GM21786 (cell line): ENCODE data around the gene ITGA5.

Source experiments
- ATAC-seq: cut with Tn5 transposase; IDR thresholded peaks from one replicate; pipeline ENCODE4 v1.9.1; 2021; ENCODE audit not compliant: unreplicated experiment

Gene ITGA5

DNA sequence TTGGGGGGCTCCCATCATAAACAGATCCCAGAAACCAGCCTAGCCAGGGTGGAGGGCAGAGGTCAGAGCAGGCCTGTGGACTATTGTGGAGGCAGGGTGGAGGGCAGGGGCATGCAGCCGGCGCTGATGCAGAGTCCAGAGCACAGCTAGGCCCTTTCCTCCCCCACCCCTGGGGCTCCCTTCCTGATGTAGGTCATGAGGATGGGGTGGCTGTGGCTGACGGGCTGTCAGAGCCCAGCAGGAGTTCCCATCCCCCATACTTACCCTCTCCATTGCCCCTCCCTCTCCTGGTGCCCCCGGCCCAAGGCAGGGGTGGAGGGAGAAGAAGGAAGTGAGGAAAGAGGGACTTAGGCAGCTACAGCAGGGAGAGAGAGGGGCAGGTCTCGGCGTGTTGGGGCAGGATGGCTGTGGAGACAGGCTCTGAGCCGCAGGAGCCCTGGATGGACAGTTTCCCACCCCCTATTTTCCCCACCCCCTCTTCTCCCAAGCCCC lies 28.8 kb downstream of the ITGA5 start:
- ATAC-seq = no peak

DNA sequence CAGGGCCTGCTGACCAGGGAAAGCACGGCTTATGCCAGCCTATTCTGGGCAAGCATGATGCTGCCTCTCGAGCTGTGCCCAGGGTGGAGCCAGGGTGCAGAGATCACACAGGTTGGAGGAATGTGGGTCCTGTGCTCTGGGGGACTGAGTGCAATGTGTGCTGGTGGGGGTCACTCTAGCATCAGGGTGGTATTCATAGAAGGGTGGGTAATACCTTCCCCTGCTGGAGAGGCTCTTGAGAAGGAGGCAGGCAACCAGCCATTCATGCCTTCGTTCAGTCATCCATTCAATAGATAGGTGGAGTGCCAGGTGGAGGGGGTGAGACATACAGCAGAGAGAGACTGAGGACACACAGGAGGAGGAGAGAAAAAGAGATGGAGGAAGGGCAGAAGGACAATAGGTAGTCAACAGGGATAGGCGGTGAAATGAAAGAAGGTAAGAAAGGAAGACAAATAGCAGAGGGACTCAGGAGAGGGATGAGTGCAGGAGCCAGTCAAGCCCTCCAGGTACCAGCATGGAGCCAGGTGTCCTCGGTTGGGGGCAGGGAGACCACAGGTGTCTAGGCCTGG lies 29.4 kb downstream of the ITGA5 start:
- ATAC-seq = no peak

DNA sequence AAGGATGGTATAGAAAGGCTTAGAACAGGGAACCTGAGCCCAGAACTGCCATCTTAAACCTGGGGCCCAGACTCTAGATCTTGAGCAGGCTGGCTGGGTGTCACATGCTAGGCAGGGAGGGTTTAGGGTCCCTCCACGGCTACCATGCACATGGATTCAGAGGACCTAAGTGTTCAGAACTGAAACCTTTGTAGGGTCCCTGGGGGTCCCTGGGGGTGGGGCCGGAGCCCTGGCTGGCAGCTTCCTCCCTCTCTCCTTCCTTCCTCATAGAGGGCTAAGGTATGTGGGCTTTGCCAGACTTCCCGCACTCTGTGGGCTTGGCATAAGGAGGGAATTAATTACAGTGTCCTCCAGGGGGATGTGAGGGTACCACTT lies 29.9 kb downstream of the ITGA5 start:
- ATAC-seq = no peak

DNA sequence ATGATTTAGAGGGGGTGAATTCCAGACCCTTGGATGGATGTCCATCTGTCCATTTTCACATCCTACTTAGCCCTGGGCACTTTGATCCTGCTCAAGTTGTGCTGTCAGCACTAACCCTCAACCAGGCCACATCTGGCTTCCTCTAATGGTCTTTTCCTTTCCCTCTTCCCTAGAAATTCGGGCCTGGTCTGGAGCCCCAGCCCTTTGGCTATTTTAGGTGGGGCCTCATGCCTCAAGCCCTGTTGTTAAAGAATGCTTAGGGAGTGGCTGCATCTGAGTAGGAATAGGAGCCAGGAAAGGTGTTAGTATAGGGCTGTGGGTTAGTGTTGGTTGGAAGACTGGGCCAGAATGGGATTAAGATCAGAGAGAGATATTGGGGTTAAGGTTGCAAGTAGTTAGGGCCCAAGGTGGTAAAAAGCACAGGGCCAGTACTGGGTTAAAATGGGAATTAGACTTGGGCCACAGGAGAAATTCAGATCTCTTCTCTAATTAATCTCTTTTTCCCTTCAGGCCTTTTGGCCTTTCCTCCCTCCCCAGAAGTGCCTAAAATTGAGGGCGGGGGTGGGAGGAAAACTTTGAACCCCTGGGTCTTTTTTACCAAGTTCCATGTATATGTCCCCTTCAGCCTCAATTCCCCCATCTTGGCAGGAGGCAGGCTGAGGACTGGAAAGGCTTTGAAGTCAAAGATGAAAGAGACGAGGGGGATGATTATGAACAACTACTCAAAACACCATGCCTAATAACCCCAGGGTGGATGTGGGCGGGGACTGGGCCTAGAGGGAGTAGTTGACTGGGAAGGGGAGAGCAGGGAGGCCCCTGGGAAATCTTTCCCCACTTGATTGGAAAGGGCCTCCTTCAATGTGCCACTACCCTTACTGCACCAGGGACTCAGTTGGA lies 30.6 kb downstream of the ITGA5 start:
- no peak for ATAC-seq

DNA sequence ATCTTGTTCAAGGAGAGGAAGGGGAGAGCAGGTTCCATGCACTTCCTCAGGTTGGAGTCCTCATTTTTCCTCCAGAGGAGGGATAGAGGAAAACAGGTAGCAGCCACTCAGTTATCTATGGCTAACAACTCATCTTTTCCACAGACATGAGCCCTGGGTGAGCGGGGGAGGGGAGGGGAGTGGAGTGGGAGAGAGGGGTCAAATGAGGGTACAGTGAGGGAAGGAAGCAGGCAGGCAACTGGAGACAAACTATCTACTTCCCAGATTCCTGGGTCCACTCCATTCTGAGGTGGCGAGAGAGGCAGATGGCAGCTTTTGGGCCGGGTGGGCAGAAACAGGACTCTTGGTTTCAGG lies 32.0 kb downstream of the ITGA5 start:
- ATAC-seq = no peak

DNA sequence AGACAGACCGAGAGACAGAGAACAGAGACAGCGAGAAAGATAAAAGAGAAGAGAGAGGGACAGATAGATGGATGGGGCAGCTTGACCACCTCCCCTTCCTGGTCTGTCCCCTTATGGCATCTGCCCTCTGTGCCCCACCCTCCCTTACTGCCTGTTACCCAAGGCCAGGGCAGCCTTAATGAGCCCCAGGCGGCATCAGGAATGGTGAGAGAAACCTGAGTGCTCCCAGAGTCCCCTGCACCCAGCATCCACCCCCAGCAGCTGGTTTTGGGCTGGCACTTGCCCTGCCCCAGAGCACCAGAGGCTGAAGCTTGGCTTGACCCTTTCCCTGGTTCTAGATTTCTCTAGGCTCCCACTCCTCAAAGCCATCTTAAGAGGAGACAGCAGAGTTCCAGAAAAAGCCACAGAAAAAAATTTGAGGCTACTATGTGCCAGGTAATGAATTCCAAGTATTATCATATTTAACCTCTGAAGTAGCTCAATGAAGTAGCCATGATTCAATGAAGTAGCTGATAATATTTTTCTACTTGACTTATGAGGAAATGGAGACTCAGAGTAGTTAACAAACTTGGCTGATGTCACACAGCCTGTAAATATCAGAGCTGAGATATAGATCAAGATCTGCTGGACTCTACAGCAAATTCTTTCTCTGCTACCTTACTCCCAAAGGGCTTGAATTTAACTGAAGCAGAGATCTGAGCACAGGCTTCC lies 32.5 kb downstream of the ITGA5 start:
- ATAC-seq = no peak

DNA sequence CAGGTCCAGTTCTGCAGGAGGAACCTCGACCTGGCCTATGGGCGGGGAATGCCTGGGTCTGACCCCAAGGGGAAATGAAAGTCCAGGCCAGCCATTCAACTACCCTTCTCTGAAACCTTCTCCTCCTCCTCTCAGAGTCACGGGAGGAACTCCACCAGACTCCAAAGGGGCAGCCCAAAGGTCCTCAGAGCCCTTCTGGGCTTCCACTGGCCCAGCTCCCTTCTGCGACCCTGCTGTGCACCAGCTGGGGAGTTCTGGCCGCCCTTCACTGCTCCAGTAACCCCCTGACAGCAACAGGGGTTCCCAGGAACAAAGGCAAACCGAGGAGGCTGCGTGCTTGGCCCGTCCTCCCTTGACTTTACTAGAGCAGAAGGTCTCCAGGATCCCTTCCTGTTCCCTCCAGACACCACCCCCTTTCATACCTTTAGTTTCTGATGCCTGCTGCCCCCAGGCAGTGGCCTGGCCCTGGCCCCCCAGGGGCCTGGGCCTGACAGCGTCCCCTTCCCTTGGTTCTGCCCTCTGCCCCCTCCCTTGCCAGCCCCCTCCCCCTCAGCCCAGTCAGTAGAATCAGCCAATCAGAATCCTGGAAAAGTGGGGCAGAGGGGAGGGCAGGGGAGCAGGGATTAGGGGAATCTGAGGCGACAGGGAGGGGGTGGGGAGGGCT lies 33.7 kb downstream of the ITGA5 start:
- ATAC-seq = peak; percentile 59

DNA sequence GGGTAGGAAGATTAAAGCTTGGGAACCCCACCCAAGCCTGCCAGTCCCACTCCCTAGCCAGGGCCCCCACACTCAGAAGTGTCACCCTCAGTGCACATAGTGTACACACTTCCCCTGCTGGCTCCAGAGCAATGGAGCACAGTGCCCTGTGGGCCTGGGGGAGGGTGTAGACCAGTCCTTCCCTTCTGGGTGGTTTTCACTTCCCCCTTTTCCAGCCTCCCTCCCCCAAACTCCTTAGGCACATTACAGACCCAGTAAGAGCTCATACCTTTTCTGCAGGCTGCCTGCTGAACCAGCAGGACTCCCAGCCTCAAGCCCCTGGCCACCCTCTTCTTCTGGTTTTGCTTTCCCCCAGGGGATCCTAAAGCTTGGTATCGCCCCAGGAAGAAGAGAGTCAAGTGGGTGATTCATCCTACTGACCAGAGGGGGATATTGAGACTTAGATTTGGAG lies 34.5 kb downstream of the ITGA5 start, which contains the start of gene ZNF385A:
Gene ZNF385A (minus strand): TSS at position 143 of the 451 bp plus-strand sequence. CDS start 219 bp downstream, outside the sequence.
- peak; percentile 36 for ATAC-seq

DNA sequence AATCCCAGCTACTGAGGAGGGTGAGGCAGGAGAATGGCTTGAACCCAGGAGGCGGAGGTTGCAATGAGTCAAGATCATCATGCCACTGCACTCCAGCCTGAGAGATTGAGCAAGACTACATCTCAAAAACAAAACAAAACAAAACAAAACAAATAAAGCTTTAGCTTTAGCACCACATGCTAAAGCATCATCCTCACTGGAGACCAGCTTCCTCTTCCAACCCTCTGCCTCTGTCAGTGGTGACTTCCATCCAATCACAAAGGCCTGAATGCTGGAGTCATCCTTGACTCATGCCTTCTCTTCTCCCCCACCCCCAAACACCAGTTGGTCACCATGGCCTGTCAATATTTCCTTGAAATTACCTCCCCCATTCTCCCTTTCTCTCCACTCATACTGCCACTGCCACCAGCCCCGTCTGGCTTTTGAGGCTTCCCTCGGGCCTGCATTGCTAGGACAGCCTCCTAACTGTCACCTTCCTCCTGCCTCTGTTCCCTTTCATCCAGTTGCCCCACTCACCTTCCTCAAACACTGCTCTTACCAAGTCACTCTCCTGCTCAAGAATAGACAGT lies 35.9 kb downstream of the ITGA5 start:
- no peak for ATAC-seq

DNA sequence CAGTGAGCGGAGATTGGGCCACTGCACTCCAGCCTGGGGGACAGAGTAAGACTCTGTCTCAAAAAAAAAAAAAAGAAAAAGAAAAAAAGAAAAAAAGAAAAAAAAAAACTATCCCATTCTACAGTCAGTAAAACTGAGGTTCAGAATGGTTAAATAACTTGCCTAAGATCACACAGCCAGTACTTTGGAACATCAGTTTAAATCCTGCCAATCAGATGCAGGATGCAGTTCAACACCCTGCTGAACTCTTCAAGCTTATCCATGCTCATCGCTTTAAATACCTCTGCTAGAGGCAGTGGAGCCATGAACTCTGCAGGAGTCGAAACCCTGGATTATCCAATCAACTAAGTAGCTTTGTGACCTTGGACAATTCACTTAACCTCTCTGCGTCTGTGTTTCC lies 37.9 kb downstream of the ITGA5 start:
- no peak for ATAC-seq

DNA sequence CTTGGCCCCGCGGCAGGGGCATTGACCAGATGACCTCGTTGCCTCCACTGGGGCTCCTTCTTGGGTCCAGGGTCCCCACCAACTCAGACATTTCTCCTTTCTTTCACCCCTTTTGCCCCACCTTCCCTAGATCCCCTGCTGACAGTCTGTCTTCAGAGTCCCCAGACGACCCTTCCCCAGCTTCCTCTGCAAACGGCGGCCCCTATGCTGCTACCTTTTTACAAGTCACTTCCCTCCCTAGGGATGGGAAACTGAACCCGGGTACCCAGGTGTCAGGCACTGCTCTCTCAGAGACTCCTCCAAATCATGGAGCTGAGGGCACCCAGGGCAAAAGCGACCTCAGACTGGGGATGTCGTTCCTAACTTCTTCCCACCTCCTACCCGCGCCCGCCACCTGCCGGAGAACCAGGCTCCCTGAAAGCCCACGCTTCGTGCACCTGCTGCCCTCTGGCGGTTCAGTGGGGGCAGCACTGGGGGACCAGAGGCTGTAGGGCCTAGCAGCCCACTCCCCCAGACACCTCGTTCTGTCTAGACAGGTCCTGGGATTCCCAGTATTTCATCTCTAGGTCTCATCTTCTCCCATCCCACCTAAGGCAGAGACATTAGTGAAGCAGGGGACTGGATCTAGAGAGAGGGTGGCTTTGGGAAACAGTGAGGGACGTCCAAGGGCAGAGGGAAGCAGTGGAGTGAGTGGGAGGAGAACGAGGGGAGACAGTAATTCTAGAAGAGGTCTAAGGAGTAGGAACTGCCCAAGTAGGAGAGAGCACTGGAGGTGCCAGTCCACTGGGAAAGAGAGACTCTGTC lies 39.5 kb downstream of the ITGA5 start:
- ATAC-seq = peak; percentile 69

DNA sequence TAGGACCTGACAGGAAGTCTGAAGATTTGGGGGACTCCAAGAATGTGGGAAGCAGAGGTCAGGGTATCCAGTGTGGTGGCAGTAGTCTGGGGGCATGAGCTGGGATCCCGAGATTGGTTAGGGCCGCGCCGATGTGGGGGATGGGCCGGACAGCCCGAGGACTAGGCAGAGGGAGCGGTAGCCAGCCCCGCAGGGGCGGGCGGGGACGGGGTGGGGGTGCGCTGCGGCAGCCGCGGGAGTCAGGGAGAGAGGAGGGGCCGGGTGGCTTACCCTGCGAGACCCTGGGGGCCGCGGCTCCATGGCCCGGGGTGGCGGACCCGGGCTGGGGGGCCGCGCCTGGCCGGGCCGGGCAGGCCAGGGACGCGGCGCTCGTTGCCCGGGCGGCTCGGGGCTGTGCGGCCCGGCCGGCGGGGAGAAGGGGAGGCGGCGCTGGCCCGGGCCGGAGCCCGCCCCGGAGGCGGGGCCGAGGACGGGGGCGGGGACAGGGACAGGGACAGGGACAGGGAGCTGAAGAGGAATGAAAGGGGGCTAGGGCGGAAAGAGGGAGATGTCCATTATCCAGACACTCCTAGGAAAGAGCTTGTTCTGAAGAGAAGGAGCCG lies 40.2 kb downstream of the ITGA5 start:
- no peak for ATAC-seq

DNA sequence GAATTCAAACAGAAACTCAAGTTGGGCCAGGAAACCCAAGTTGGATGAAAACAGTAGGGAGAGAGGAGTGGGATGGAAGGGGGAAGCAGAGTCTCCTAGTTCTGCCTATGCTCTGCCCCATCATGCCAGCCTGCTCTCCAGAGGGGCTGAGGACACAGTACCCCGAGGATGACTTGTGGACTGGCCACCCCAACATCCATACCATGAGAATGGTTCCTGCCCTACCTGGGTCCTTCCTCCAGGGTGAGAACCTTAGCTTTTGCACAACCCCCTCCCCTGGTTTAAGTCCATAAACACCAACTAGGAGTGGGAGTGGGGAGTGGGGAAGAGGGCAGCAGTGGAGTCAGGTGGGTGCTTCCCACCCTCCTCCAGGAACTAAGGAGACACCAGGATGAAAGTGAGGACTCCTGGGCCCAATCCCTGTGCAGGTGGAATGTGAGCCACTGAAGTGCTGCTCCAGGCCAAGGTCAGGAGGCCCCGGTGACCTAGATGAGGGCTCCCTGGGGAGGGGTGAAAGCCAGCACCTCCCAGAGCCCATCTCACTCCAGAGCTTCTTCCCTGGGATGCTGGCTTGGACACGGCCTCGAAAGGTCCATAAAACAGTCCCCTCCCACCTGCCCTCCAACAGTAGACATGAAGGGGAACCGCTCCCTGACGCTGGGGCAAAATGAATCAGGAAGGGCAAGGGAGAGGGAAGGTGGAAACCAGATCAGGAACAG lies 41.1 kb downstream of the ITGA5 start:
- ATAC-seq = no peak

DNA sequence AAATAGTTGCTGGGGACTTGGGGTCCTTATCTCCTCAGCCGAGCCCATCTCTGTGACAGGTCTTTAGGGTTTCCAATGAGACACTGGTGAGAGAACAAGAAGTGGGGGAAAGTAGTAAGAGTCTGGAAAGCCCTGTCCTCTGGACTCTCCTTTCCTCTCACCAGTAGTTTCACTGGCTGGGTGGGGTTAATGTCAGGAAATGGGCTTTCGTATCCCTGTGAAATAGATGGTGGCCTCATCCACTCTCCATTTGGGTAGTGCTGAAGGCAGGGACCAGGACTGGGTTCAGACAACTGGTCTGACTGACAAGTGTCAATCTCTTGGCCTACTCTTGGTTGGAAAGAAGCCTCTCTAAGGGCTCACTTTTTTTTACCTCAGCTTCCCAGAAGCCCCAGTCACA lies 42.1 kb downstream of the ITGA5 start:
- ATAC-seq = no peak

DNA sequence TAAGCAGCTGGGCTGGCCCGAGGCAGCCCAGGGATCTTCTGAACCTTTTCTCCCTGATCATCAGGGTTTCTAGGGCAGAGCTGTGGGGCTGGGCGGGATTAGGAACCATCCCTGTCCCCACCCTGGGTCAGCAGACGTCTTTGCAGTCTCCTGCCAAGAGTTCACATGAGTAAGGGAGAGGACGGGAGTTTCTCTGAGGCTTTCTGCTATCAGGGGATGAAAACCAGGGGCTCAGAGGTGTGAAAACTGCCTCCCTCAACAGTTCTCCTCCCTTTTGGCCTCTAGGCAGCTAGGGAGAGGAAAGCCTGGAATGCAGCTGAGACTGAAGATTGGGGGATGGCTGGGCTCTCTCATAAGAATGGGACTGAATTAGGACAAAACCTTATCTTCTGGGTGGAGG lies 42.5 kb downstream of the ITGA5 start:
- no peak for ATAC-seq

DNA sequence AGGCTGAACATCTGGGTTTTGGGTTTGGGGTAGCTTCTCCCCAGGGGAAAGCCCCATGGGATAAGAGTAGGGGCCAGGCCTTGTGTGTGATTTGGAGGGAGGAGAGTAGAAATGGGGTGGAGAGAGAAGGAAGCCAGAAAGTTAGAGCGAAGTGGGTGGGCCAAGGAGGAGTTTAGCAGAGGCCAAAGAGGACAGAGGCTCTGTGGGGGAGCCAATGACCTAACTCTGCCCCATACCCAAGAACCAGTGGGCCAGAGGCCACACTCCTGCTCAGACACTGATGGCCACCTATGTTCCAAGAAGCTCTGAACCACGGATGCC lies 43.8 kb downstream of the ITGA5 start:
- no peak for ATAC-seq

DNA sequence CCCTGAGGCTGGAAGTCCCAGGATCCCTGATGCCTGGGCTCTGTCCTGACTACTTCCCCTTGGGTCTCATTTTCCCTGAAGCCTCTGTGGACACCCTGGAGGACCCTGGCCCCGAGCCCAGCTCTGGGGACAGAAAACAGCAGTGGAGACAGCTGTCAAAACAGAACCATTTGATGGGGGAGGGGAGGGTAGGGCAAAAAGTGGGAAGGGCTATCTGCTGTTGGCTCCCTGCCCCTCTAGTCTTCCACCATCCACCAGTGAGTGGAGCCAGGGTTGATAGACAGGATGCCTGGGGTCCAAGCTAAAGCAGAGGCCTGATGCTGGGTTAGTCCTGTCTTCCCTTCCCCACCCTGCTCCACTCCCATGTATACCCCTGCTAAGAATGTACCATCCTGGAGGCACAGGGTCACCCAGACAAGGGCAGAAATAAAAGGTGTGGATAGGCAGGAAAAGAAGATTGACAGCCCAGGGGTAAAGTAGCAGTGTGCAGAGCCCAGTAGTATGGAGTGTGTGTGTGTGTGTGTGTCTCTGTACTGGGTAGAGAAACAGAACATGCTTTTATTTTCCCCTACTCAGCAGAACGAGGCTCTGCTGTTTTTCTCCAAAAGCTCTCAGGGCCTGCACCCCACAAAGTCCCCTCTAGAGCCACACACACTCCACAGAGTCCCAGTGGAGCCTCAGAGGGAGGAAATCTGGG lies 44.4 kb downstream of the ITGA5 start:
- ATAC-seq = no peak
